ENCODE measurements around the gene CDH13.

CDH13 gene

DNA sequence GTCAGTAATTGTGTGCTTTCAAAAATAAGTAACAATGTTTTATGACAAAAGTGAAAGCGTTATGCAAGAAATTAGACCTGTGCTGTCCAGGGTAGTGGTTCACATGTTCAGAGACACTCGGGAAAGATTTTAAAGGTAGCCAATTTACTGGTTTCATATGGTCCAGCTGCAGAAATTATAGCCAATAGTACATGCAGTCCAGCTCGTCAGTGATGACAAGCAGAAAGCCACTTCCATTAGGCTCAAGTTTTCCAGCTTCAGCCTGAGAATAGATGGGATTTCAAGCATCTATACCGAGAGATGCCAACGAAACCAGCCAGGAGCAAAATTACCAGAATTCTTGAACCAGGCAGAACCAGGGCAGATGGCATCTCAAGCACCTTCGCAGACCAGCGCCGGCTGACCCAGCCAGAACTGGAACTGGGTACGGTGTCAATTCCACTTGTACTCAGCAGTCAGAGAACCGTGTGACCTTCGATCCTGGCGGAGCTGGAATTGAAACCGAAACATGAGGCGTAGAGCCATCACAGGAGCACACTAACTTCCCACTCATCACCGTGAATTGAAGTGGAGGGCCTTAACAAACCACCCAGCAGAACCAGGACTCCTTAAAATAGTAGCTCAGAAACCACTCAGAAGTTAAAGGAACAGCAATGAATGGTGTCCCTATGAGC lies 973.2 kb downstream of the CDH13 start:
- DNase-seq = no peak

DNA sequence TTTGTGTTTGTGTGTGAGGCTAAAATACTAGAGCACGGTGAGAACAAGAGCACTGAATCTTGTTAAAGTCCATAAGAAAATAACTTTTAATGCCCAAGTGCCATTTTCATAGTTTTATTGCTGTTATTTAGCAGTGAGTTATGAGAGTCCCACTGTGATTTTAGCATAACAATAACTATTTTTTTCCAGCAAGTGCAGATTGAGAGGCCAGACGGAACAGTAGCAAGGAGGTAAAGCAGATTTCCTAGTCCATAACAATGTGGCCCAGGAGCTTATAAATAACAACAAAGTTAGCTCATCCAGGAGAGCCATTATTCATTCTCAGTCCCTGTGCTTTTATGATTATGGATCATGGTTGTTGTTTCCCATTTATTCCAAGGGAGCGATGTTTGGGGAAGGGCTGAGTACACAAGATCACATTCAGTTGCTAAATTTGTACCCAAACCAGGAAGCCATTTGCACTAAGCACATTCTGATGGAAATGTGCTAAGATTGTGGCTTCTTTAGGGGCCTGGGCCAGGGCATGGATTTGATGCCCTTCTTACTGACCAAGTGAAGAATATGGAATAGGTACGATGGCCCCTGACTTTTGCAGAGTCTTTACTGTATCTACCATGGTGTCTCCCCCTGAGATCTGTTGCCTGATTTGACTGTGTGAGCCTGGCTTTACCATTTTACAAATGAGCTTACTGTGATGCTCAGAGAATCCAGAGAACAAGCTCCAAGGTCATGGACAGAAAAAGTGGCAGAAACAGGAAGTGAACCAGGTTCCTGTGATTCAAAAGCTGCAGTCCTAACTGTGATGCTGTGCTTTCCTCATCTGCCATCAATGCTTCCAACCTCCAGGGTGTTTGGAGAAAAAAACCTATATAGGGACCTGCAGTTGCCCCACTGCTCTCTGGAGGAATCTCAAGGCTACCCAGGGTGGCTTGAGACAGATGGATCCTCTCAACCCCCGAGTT lies 976.3 kb downstream of the CDH13 start:
- DNase-seq = no peak

DNA sequence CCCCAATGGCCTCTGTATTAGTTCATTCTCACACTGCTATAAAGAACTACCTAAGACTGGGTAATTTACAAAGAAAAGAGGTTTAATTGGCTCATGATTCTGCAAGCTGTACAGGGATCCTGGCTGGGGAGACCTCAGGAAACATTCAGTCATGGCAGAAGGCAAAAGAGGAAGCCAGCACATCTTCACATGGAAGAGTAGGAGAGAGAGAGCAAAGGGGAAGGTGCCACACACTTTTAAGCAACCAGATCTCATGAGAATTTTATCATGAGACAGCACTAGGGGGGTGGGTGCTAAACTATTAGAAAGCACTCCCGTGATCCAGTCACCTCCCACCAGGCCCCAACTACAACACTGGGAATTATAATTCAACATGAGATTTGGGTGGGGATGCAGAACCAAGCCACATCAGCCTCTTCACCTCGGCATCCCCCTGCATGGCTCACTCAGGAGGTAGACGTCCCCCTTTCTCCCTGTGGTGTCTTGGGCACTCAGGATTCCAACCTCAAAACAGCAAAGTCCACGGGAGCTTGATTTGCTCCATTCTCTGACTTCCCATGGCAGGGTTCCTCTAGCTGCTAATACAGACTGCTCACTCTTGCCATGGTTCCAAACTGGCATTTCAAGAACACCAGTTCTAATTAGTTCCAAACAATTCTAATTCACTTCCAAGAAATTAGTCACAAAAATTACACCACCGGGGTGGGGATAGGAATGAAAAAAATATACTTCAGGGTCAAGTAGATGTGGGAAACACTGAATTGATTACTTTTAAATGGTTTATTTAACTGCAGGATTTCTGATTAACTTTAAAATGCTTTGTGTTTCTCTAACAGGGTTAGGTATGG lies 977.2 kb downstream of the CDH13 start:
- no peak for DNase-seq

DNA sequence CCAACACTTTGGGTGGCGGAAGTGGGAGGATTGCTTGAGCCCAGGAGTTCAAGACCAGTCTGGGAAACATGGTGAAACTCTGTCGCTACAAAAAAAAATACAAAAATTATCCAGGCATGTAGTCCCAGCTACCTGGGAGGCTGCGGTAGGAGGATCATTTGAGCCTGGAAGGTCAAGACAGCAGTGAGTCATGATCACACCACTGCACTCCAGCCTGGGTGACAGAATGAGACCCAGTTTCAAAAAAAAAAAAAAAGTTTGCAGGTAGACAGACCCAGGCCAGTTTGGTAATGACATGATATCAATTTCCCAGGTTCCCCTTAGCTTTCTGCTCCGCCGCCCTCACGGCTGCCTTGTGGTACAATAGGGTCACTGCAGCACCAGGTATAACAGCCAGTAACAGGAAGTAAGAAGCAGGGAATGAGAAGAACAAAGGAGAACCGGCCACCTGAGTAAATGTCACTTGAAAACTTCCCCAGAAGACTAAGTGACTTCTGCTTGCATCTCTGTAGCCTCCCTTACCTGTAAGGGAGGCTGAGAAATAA lies 979.8 kb downstream of the CDH13 start:
- no peak for DNase-seq

DNA sequence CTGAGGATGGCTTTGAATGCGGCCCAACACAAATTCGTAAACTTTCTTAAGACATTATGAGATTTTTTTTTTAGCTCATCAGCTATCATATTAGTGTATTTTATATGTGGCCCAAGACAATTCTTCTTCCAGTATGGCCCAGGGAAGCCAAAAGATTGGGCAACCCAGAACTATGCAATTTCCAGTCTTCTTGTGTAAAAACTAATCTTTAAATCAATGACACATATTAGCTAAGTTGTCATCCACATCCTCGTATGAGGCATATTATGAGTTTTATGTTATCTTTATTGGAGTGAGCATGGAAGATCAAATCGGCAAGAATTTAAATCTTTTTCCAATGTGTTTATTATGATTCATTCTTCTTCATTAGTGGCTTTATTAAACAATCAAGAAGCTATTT lies 982.4 kb downstream of the CDH13 start:
- no peak for DNase-seq

DNA sequence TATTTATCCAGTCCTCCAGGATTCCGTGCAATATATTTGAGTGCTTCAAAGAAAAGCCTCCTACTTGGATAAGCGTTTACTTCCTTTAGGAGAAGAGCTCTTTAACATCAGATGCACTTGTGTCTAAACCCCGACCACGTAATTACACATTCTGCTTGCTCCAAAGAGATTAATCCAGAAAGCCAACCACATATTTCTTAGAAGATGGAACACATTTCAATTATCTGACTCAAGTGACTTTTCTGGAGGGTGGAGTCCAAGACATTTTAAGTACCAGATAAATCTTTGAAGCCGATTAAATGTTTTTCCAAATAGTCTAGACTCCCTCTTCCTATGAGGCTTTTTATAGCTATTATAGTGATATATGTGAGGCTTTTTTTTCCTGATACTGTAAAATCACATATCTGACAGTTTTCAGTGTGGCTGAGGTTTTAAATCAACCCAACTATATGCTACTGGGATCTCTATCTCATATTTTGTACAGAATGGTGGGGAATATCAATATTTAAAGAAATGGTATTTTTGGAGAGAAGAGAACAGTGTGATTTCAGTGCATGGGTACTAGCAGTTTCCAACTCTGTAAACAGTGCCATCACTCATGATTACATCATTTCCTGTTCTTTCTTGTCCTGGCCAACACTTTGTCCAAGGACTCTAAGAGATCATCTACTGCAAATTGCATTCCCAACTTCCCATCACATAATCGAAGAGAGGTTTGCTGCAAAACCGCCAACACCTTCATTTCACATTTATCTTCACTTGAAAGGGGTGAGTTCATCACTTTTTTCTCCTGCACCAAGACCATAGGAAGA lies 988.6 kb downstream of the CDH13 start:
- DNase-seq = no peak

DNA sequence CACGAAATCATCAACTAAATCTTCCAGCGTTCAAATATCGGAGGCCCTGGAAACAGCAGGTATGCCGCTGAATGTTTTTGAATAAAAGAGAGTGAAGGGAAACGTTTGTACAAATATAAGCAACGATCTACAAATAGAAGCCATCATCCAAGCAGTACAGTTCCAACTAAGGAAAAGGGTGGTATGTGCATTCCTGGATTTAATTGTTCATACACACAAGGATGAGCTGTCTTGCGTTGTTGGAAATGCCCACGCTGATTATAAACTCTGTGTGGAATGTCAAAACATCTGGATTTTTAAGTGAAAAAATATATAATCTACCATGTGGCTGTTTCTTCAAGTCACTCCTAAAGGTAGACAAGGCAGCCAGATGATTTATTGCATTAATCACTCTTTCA lies 989.2 kb downstream of the CDH13 start:
- no peak for DNase-seq

DNA sequence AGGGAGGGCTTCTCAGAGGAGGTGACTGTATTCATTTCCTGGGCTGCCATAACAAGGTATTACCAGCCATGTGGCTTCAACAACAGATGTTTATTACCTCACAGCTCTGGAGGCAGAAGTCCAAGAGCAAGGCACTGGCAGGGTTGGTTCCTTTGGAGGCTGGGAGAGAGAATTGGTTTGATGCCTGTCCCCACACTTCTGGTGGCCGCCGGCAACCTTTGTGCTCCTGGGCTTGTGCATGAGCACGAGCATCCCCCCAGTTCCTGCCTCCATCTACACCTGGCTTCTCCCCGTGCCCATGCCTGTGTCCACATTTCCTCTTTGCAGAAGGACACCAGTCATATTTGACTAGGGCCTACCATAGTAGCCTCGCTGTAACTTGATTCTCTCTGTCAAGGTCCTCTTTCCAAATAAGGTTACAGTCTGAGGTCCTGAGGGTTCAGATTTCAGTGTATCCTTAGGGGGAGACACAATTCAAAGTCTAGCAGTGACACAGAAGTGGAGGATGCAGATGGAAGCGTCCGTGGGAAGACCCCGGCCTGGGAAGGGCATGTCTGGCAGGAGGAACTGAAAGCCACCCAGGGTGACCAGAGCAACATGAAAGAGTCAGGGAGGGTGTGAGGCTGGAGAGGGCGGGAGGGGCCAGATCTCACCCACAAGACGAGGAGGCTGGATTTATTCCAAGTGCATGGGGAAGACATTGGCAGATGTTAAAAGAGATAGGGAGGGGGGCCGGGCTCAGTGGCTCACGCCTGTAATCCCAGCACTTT lies 992.8 kb downstream of the CDH13 start:
- peak; percentile 13 for DNase-seq

DNA sequence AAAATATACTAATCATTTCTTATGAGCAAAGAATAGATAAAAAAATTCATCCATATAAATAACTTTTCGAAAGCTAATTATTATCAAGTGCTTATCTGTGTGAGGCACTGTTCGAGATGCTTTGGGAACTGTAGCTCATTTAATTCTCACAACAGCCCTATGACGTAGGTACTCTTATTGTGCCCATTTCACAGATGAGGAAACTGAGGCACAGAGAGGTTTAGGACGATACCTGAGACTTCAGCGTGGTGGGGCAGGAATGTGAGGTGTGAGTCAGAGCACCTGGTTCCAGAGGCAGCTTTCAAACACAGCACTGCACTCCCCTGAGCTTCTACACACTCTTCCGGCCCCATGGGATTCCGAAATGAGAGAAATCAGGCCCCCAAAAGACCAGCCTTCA lies 995.2 kb downstream of the CDH13 start:
- no peak for DNase-seq

DNA sequence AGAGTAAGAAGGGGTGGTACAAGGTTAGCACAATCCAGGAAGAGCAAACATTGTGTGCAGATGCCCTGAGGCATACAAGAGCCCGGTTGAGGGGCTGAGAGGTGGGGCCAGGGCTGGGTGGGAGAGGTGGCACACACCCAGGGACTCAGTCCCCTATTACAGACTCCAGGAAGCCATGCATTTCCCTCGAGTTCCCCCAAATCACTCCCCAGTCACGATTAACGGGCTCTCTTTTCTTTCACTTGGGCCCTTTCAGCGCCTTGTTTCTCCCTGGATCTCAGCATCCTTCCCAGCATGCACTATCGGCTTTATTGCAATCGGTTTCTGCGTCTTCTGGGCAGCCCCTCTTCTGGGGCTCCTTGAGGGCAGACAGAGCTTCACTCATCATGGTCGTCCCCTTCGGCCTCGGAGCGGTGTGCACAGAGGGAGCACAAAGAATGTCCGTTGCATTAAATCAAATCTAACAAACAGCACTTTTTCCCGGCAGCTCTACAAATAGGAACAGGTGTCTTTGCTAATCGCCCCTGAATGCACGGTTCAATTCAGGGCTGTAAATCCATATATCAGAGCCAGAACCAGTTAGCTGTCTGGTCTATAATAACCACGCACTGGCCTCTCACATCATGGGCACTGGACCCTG lies 996.4 kb downstream of the CDH13 start:
- no peak for DNase-seq

DNA sequence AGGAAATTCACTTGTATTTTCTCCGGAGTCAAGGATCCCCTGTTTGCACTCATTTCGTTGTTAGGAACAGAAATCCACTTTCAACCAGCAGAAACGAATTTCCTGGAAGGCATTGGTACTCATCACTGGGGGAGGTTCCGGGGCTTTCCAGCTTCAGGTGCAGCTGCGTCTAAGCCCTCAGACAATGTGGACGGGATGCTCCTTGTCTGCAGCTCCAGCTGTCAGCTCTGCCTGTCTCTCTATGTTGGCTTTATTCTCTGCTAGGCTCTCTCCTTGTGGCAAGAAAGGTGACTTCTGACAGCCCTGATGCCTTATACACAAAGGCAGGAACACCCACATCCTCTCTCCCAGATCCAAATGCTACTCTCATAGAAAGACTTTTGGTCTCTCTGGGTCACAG lies 997.1 kb downstream of the CDH13 start:
- no peak for DNase-seq

DNA sequence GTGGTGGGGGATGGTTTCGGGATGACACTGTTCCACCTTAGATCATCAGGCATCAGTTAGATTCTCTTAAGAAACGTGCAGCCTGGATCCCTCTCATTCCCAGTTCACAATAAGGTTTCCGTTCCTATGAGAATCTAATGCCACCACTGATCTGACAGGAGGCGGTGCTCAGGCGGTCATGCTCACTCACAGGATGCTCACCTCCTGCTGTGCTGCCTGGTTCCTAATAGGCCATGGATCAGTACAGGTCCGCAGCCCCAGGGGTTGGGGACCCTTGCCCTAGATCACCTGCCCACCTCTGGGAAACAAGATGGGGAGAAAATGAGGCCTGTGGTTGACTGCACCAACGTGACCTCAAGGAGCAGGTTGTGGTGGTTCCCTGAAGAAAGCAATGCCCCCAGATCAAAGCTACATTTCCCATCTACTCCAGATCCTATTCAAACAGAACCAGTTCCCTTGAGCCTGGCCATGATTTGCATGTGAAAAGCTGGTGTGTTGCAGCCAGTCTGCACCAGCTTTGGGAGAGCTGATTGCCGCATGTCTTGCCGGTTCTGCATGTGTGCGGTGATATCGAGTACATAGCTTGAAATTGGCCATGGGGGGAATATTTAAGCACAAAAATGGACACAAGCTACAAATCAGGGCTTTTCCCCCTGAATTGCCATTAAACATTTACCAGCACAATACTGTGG lies 997.8 kb downstream of the CDH13 start:
- no peak for DNase-seq

DNA sequence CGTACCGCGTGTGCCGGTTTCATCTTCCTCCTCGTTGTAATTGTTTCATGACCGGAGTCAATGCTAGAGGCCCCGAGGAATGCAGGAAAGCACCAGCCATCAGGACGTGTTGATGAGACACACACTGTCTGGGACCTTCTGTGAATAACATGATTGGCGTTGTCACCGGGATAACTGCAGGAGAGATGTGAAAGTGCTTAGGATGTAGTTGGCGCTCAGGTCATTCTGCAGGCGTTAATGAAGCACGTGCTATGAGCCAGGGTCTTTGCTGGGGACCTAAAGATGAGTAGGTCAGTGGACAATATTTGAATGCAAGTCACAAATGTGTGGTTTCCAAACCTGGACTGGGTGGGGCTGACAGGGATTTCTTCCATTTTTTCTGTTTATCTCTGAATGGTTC lies 999.4 kb downstream of the CDH13 start:
- no peak for DNase-seq

DNA sequence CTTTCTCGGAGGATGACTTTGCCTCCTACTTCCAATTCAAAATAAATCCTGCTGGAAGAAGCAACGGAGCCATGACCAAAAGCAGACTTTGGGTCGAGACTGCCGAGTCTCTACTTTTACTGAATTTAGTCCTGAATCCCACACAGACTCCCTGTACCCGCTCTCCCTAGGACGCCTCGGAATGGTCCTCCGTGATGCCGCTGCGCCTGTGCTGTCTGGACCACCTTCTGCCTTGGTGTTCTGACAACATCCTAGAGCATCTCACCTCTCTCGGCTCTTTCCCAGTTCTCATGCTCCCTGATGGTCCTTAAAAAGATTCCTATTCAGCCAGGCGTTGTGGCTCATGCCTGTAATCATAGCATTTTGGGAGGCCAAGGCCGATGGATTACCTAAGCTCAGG lies 999.9 kb downstream of the CDH13 start:
- no peak for DNase-seq

DNA sequence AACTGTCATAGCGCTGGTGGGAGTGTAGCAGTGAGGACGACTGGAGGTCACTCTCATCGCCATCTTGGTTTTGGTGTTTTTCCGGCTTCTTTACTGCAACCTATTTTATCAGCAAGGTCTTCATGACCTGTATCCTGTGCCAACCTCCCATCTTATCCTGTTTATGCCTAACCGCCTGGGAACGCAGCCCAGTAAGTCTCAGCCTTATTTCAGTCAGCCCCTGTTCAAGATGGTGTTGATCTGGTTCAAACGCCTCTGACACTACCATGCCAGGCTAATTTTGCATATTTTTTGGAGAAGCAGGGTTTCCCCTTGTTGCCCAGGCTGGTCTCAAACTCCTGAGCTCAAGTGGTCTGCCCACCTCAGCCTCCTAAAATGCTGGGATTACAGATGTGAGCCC lies 1001.2 kb downstream of the CDH13 start:
- no peak for DNase-seq

DNA sequence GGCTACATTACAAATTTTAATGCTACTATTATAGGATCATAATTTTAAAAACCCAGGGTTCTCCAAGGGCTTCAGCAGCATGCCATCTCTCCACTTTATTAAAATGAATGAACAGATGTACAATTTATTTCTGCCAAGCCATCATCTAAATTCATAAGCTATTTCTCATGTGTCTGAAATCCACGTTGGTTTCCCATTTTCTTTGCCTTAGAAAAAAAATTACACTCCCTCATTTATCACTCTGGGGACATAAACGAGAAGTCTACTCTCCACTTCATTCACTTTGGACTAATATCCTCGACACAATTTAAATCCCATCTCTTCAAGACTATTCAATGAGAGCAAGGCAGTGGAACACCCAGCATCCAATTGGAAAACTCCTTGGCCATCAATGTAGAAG lies 1002.7 kb downstream of the CDH13 start:
- no peak for DNase-seq

DNA sequence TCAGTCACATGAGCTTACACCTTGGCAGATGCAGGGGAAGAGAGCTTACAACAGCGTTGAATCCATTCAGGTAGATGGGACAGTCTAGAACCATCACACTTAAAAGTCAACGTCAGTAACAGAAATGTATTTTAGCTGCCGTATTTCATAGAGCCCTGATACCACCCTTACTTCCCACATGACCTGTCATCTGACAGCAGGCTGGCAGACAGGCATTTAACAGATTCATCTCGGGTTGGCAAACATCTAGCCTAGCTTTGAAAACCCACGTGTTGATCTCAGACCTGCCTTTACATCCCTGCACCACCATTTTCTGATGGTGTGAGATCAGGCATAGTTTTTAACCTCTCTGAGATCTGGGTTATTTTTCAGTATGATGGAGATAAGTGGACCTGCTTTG lies 1003.1 kb downstream of the CDH13 start:
- DNase-seq = no peak

DNA sequence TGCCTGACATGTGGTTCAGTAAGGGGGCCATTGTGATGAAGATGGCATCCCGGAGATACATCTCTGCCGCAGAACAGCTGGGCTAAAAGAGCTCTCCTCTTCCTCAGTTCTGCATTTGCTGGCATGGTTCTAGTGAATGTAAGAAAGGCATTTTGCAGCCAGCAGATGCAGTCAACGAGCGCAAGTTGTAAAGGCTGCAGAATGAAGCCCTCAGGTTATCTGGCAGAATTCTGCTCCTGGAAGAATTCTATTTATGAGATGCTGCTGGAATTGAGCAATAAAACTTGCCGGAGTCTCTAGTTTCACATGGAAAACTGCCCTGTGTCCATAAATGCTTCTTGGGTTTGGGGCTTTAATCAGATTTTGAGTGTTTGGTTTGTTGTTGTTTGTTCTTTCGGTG lies 1004.2 kb downstream of the CDH13 start:
- no peak for DNase-seq

DNA sequence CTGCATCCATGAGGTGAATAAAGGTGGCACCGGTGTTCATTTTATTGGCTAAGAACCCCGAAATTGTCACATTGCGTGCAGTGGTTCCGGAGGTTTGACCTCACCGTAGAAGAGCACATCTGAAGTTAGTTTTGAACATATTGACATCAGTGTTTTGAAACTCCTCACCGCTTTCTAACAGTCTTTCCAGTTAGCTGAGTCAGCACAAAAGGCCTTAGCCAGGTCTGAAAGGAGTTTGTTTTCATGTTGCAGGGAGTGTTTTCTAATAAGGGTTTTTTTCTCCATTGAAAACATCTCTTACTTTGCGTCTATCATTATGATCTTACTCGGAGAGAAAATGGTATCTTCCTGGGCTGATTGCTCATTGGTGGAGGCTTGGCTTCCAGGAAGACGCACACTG lies 1006.5 kb downstream of the CDH13 start:
- no peak for DNase-seq

DNA sequence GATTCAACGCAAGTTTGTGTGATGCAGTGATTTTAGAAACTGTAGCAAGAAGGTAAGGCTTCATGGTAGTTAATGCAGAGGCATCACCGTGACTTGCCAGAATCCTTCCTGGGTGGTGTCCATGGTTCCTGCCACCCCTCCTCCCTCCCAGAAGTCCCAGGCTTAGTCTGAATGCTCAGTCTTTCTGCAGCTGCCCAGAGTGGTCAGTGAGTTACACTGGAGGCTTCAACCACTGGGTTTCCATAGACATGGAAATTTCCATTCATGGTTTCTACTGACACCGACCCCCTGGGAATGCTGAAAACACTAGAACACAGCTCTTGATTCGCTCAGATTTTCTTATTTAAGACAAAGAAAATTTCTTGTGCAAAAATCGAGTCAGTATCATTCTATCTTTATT lies 1021.6 kb downstream of the CDH13 start:
- DNase-seq = no peak

All from NCI-H1105 treated with DMSO at 0.1 percent for 48 hours (cell line).